PFSK-1 (cell line): ENCODE measurements around the gene KRTAP10-5.

Experiments used
- FOXP2 ChIP-seq: optimal IDR thresholded peaks from 2 replicates; pipeline ENCODE3; 2011; ENCODE audit warnings: borderline replicate concordance, control low read depth, inconsistent platforms; ENCODE audit not compliant: insufficient read depth; ENCODE audit errors: extremely low read length, extremely low read depth
- POLR2AphosphoS5 ChIP-seq: IDR thresholded peaks from 2 replicates; pipeline ENCODE4 v1.6.1; 2012; ENCODE audit warnings: low read depth, mild to moderate bottlenecking, control low read depth, low read length, moderate library complexity
- REST ChIP-seq, 2 experiments: IDR thresholded peaks; 2 replicates each; pipeline versions ENCODE4 v1.6.1 to v1.8.0; 2011 to 2012; ENCODE audit warnings: low read depth in 2 of 2, low read length in 2 of 2, control low read depth in 1 of 2, inconsistent platforms in 1 of 2, mild to moderate bottlenecking in 1 of 2, moderate library complexity in 1 of 2; ENCODE audit not compliant: insufficient read depth in 1 of 2
- SIN3A ChIP-seq: IDR thresholded peaks from 2 replicates; pipeline ENCODE4 v1.6.1; 2012; ENCODE audit warnings: mild to moderate bottlenecking, low read length, moderate library complexity, borderline replicate concordance; ENCODE audit not compliant: insufficient read depth
- TAF1 ChIP-seq: IDR thresholded peaks from 2 replicates; pipeline ENCODE4 v1.6.1; 2012; ENCODE audit warnings: low read length, control low read depth, borderline replicate concordance; ENCODE audit not compliant: insufficient read depth

The KRTAP10-5 gene

GRCh38 chr21:44549525-44550211 lies 30.7 kb downstream of the KRTAP10-5 start:
- TF ChIP-seq TAF1, result no peak
- no peak for TF ChIP-seq REST (IDR thresholded peaks at IDR 0.05; ENCODE audit: insufficient read depth in 1 of 2, low read depth in 2 of 2, low read length in 2 of 2)
- TF ChIP-seq SIN3A, result no peak

GRCh38 chr21:44548922-44549321 lies 31.5 kb downstream of the KRTAP10-5 start:
- no peak for TF ChIP-seq POLR2AphosphoS5
- TF ChIP-seq REST (IDR thresholded peaks at IDR 0.05; ENCODE audit: insufficient read depth in 1 of 2, low read depth in 2 of 2, low read length in 2 of 2), result no peak
- TF ChIP-seq TAF1, result no peak
- no peak for TF ChIP-seq FOXP2
- no peak for TF ChIP-seq SIN3A

GRCh38 chr21:44548381-44548780 lies 32.0 kb downstream of the KRTAP10-5 start:
- TF ChIP-seq SIN3A (no peak), POLR2AphosphoS5 (no peak), TAF1 (no peak), REST (IDR thresholded peaks at IDR 0.05; ENCODE audit: insufficient read depth in 1 of 2, low read depth in 2 of 2, low read length in 2 of 2) (no peak), FOXP2 (no peak)

GRCh38 chr21:44547656-44548331 lies 32.6 kb downstream of the KRTAP10-5 start:
- TF ChIP-seq SIN3A (no peak), POLR2AphosphoS5 (no peak), FOXP2 (no peak), TAF1 (no peak), REST (IDR thresholded peaks at IDR 0.05; ENCODE audit: insufficient read depth in 1 of 2, low read depth in 2 of 2, low read length in 2 of 2) (no peak)

GRCh38 chr21:44544566-44544965 lies 35.8 kb downstream of the KRTAP10-5 start:
- TF ChIP-seq FOXP2 (no peak), REST (IDR thresholded peaks at IDR 0.05; ENCODE audit: insufficient read depth in 1 of 2, low read depth in 2 of 2, low read length in 2 of 2) (no peak), POLR2AphosphoS5 (no peak), TAF1 (no peak), SIN3A (no peak)
